Measurements from ENCODE around the gene CCNA2.
A peak's percentile ranks its signal among the peaks of the same experiment; 100 is the strongest.

Gene CCNA2

DNA sequence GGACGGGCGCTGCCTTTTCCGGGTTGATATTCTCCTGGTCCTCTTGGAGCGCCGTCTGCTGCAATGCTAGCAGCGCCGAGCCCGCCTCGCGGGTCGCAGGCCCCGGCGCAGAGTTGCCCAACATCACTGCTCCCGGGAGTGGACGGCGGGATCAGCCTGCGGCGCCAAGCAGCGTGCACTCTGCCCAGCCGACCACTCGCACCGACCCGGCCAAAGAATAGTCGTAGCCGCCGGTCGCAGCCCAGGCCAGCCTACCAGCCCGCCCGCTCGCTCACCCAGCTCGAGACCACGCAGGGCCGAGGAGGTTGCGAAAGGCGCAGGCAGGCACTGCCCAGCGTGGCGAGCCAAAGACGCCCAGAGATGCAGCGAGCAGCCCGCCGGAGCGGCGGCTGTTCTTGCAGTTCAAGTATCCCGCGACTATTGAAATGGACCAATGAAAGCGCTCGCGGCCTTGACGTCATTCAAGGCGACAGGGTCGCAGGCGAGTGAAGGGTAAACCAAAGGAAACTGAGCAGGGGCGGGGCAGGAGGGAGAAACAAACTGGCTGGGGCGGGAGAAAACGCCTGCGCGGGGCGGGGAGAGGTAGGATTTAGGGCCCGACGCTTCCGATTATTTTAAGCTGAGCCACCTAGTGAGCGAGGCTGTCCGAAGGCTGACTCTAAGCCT lies at the start of gene CCNA2:
Gene CCNA2, minus strand, starts transcription at position 379 of the 666 bp plus-strand sequence. Its CDS starts 255 bp downstream, at position 124.
- DNase-seq: peak; percentile 89

DNA sequence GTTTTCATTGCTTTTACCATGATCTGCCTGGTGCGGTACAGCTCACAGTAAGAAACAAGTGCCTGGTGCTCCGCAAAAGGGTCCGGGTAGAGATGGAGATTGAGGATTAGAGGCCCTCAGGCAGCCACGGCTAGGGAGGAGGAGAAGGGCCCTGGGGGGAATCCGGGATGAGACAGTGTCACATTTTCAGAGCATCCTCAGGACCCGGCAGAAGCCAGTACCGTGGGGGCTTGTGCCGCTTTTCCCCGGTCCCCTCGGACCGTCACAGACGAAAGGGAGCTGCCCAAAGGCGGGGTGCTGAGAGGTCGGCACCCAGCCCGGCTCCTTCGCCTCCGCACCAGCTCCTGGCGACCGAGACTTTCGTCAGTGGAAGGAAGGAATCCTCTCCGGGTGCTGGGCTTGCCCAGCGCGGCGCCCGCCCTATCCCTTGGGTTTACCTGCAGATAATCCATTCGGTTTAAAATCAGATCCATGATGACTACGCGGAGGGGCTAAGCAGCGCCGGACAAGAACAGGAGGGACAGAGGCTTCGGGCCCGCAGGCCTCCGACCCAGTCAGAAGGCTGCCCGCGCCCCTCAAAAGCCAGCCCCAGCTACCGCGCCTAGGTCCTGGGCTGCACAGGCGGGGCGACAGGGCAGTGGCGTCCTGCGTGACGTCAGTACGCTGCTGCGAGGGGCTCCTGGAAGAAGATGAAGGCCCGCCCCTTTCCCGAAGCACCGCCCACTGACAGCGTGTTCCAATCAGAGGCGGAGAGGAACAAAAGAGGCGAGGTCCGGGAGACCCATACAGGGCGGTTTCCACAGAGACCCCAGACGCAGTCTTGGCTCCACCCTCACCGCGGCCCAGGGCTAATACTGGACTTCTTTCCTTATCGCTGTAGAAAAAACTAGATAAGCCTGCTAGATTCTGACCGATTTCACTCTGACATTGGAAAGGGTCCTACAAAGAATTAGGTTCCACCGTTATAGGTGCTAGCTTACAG lies 46.4 kb upstream of the CCNA2 start, which contains the start of gene BBS7:
Gene BBS7, minus strand, starts transcription at position 634 of the 982 bp plus-strand sequence. Its CDS starts 161 bp downstream, at position 473.
- peak; percentile 86 for DNase-seq

- no peak for DNase-seq
Observed at GRCh38 chr4:121863799-121864198, 40.1 kb upstream of the CCNA2 start.

GRCh38 chr4:121861426-121861825 lies 37.7 kb upstream of the CCNA2 start:
- no peak for DNase-seq

DNA sequence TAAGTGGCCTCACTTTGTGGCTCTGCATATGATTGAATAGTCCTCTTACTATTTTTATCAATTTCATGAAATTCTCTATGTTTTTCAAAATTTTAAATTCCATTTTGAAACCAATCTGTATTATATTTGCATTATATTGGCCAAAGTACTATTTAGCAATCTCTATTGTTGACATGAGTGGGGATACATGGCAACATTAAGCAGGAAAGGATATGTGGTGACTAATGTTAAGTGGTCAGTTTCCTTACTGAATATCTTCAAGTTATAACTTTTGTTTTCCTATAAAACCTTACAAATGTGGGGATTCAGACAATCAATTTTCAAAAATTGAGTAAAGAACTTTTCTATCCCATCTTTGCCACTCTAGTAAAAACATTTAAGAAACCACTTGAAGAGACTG lies 36.4 kb upstream of the CCNA2 start:
- no peak for DNase-seq

DNA sequence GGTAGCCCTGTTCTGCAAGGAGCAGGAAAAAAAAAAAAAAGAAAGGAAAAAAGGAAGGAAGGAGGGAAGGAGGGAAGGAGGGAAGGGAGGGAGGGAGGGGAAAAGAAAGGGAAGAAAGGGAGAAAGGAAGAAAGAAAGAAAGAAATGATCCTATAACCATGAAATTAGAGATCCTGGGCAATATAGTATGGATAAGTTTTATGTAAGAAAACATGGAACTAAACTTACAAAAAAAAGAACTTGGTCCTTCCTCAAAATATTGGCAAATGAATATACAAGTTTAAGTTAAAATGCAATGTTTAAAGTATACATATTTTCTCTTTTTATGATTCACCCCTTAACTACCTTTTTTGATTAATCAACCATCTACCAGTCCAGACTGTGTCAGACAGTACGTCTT lies 27.7 kb upstream of the CCNA2 start:
- DNase-seq: no peak

DNA sequence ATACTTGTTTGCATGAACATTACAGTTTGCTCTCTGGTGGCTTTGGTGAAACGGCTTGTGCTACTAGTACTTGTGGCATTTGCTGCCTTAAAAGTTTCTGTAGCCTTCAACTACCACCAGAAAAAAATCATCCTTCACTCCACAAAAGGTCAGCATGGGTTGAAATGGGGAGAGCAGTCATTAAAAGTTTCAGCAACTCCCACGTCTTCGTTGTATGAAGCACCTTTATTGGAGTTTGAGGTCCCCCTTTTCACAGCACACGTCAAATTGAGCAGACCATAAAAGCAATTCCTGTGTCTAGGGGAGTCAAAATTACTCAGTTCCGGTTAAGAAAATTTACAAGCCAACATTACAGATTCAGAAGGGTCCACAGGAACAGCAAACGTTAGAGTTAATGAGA lies 23.0 kb upstream of the CCNA2 start:
- no peak for DNase-seq

DNA sequence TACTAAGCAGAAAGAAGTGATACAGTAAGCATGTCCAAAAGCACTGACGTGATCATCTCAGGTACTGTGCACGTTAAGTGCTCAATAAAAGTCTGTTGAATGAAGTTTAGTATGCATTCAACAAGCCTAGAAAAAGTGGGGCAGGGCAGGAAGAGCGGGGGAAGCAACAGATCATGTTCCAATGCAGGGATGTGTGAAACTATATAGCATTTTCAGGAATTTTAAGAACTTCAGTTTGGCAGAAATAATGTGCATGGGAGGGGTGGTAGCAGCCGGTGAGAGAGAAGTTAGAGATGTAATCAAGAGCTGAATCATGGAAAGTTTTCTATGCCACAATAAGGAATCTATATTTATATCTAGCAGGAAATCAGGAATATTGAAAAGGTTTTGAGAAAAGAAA lies 19.2 kb upstream of the CCNA2 start:
- DNase-seq: no peak

GRCh38 chr4:121838136-121838535 lies 14.5 kb upstream of the CCNA2 start:
- DNase-seq: no peak

GRCh38 chr4:121829511-121829910 lies 5.8 kb upstream of the CCNA2 start:
- no peak for DNase-seq

DNA sequence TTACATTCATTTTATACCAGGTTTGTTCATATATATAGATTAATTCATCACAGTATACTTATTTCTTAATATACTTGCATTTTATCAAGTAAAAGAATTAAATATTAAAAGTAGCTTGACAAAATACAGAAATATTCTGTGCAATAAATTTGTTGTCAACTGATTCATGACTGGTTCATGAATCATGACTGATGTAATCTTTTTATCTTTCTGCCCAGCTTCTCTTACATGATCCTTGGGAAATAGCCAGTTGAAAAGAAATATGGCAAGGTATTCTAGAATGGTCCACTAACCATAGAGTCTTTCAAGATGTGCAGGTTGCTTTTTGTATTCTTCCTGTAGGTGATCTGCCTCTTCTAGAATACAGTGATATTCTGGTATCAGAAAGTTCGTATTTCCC lies 4.2 kb upstream of the CCNA2 start:
- peak; percentile 56 for DNase-seq

GRCh38 chr4:121824950-121825349 lies 1.3 kb upstream of the CCNA2 start:
- DNase-seq: no peak

- no peak for DNase-seq
Observed at GRCh38 chr4:121824171-121824527, 466 bp upstream of the CCNA2 start.

DNA sequence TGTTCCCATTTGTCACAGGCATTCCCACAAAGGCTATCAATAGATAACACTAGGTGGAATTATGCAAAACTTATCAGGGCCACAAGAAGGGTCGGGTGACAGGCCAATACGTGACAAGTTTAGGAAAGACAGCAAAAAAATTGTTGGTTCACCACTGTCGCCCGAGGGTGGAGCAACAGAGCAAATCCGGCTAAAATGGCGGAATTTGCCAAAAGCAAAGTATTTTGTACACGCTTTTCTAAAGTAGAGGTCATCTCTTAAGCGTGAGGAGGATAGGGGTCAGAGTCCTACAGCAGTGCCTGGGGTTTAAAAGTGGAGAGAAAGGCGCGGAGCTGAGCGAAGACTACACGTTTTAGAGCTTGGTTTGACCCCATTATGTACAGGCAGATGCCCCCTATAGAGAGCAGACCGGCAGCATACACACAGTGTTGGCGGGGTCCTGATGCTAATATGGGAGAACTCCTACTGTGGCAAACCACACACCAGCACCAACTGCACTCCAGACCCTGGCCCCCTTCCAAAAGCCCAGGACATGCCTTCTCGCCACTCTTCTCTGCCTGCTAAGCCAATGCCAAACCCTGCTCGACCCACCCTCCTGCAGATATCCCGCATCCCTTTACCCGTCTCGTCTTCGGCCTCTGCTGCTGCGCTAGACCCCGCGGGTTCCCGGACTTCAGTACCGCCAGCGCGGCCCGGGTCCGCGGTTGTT lies 733 bp downstream of the CCNA2 start:
- peak; percentile 11 for DNase-seq

DNA sequence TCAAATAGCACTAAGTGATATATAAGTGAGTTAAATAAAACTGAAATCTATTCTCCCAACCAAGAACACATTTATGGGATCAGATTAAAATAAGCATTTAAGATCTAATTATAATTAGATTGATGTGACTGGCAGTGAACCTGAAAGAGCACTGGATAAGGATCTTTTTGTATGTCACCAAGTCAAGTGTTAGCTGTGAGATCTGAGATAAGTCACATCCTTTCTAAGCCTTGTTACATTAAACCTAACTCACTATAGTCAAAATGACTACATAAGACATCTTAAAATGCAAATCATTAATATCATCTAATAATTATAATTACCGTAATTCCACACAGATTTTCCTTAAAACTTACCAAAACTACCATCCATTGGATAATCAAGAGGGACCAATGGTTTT lies 1.6 kb downstream of the CCNA2 start:
- DNase-seq: no peak

DNA sequence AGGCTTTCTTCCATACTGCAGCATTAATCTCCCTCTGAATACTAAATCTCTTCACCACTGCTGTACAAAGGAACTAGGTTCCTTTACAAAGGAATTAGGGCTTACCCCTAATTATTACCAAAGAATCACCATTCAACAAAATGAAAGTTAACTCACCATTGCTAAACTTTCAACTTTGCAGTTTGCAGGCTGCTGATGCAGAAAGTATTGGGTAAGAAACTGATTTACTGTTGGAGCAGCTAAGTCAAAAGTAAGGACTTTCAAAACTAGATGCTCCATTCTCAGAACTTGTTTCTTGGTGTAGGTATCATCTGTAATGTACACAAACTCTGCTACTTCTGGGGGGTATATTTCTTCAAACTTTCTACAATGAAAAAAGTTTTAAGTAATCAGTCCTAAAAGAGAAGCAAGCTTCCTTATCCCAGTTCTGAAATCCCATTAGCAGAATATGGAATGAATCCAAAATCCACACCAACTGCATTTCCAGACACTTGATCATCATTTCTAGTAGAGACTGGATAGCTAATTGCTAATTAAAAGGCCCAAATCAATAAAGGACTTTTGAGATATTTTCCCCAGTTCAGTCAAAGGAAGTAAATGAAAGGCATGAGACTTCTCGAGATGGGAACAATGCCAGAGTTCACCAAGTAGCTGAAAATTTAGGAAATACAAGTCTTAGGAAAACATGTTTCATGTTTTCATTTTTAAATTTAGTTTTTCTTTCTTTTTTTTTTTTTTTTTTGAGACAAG lies 4.3 kb downstream of the CCNA2 start:
- no peak for DNase-seq

DNA sequence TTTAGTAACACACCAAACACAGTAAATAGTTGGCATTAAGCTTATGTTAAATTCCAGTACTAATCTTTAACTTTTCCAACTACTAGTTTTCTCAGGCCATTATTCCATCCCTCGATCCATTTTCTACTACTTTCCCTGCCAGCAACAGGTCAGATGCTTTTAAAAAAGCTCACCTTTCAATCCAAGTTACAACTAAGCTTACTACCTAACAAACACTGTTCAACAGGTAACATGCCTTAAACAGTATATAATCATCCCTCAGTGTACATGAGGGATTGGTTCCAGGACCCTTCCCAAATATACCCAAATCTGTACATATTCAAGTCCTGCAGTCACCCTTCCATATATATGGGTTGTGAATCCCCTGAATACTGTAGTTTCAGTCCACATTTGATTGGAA lies 5.5 kb downstream of the CCNA2 start:
- DNase-seq: no peak

GRCh38 chr4:121817701-121818100 lies 6.0 kb downstream of the CCNA2 start:
- no peak for DNase-seq

DNA sequence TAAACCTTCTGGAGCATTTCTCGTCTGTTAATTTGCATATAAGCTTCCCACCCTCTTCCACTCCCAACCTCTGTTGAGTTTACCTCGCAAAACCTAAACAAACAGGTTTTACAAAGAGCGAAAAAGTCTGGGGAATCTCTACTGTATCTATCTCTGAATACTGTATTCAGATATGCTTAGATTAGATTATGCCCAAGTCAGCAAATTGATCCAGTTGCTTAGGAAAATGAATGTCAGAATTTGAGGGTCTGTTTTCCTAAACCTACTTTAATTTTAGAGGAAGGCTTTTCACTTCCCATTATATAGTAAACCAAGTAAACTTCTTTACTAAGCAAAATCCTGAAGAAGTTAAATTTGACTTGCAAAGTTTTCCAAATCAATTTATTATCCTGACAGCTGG lies 6.7 kb downstream of the CCNA2 start:
- DNase-seq: no peak

- peak; percentile 8 for DNase-seq
Observed at GRCh38 chr4:121814756-121815155, 8.9 kb downstream of the CCNA2 start.

- DNase-seq: no peak
Observed at GRCh38 chr4:121811122-121811521, 12.6 kb downstream of the CCNA2 start.

DNA sequence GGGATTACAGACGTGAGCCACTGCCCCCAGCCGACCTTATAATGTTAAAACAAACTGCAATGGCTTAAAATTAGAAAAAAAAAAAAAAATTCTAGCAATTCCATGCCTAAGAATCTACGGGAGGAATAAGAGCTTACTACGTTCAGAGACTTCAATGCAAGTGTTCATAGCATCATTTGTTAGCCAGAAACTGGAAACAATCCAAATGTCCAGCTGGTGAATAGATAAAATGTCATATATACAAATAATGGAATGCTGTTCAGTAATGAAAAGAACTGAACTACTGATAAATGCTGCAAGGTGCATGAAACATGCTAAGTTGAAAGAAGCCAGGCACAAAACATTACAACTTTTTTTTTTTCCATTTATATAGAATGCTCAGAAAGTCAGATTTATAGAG lies 17.3 kb downstream of the CCNA2 start:
- DNase-seq: no peak

DNA sequence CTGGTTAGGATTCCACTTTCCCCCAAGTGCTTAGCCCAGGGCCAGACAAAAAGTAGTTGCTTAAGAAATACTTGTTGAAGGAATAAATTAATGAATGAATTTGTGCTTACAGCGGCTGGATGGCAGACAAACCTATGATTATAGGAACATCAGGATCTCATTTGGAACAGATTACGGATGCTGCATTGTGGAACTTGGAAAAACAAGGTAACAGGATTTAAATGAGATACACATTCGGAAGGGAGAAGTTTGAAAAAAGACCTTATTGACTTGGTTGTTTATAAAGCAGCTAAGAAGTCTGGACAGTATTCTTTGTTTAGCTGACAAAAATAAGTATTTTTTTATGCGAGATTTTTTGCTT lies 22.0 kb downstream of the CCNA2 start:
- no peak for DNase-seq

Data from HCEC 1CT (cell line).